ENCODE data around the gene ERC2. TPM values are rescaled to one million over a fixed set of nuclear protein-coding genes. Genes with fewer than 3 reads are reported as not detected.

ERC2 gene
- total RNA-seq, 1 donor from 2014 or later = 0.65 TPM

DNA sequence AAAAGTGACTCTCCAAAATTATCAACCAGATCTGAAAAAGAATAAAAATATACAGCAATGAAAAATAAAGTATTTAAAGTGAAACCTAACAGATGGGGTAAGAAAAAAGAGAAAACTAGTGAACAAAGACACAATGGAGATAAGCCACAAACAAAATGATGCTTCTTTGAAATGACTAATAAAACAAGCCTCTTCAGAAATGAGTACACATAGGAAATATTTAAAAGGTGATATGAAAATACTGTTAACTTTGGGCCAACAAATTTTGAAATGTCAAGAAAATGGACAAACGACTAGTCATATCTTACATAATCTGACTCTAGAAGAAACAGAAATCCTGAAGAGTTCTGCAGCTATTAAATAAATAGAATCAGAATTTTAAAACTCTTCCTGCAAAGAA is 164.2 kb downstream of the ERC2 start:
- Mint-ChIP-seq H3K9me3 (ENCODE audit: low read depth) (no peaks in the 10 kb centered on the region), H3K4me3 (ENCODE audit: unreplicated experiment) (no peak overlapping the region), H3K27ac (ENCODE audit: unreplicated experiment) (no peak overlapping the region), H3K36me3 (ENCODE audit: low read depth) (no peaks in the 10 kb centered on the region), H3K27me3 (ENCODE audit: low read depth) (peaks cover 10% of the 10 kb centered on the region), H3K4me1 (ENCODE audit: low read depth) (peaks cover 3% of the 10 kb centered on the region)
- TF ChIP-seq, protein P1, sequence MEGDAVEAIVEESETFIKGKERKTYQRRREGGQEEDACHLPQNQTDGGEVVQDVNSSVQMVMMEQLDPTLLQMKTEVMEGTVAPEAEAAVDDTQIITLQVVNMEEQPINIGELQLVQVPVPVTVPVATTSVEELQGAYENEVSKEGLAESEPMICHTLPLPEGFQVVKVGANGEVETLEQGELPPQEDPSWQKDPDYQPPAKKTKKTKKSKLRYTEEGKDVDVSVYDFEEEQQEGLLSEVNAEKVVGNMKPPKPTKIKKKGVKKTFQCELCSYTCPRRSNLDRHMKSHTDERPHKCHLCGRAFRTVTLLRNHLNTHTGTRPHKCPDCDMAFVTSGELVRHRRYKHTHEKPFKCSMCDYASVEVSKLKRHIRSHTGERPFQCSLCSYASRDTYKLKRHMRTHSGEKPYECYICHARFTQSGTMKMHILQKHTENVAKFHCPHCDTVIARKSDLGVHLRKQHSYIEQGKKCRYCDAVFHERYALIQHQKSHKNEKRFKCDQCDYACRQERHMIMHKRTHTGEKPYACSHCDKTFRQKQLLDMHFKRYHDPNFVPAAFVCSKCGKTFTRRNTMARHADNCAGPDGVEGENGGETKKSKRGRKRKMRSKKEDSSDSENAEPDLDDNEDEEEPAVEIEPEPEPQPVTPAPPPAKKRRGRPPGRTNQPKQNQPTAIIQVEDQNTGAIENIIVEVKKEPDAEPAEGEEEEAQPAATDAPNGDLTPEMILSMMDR (IDR thresholded peaks at IDR 0.05) = no peak
- DNase-seq (ENCODE audit: low spot score) = no peak

DNA sequence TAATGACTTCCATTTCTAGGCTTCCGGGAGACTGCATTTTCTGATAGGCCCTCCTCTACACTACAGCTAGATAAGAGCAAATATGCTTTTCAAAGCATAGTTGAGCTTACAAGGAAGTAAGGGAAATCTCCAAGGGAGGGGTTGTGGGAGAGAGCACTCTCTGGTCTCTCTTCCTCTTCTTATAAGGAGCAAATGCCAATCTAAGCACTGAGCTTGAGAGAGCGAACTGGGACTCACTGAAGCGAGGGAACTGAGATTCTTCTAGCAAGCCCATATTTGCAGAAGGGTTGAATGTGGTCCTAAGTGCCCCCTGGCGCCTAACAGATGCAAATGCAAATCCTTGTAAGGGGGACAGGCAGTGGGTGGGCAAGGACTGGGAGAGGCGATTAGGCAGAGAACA is 164.8 kb downstream of the ERC2 start:
- Mint-ChIP-seq H3K9me3 (ENCODE audit: low read depth) (no peaks in the 10 kb centered on the region), H3K27ac (ENCODE audit: unreplicated experiment) (no peak overlapping the region), H3K4me3 (ENCODE audit: unreplicated experiment) (no peak overlapping the region), H3K27me3 (ENCODE audit: low read depth) (peaks cover 10% of the 10 kb centered on the region), H3K4me1 (ENCODE audit: low read depth) (peaks cover 3% of the 10 kb centered on the region), H3K36me3 (ENCODE audit: low read depth) (no peaks in the 10 kb centered on the region)
- TF ChIP-seq, protein P1 (IDR thresholded peaks at IDR 0.05) = peak; percentile 81
- no peak for DNase-seq (ENCODE audit: low spot score)

DNA sequence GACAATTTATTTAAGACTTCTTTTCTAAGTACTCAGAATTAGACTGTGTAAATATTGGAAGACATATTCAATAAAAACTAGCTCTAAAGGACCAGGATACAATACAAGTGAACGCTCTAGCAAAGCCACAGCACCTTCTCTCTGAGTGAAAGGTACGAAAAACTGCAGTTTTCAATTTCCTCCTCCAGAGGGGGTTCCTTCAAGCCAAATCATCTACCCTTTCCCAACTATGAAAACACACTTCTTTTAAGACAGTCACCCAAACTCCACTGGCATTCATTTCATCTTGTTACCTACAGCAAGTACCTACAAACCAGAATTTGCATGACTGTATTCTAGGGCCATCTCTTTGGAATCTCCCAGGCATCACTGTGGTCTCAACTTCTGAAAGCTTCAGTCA is 165.8 kb downstream of the ERC2 start:
- Mint-ChIP-seq H3K27ac (ENCODE audit: unreplicated experiment) (no peak overlapping the region), H3K27me3 (ENCODE audit: low read depth) (peaks cover 7% of the 10 kb centered on the region), H3K9me3 (ENCODE audit: low read depth) (no peaks in the 10 kb centered on the region), H3K4me1 (ENCODE audit: low read depth) (peaks cover 3% of the 10 kb centered on the region), H3K36me3 (ENCODE audit: low read depth) (no peaks in the 10 kb centered on the region), H3K4me3 (ENCODE audit: unreplicated experiment) (no peak overlapping the region)
- TF ChIP-seq, protein P1 (IDR thresholded peaks at IDR 0.05) = peak; percentile 59
- DNase-seq (ENCODE audit: low spot score) = no peak

DNA sequence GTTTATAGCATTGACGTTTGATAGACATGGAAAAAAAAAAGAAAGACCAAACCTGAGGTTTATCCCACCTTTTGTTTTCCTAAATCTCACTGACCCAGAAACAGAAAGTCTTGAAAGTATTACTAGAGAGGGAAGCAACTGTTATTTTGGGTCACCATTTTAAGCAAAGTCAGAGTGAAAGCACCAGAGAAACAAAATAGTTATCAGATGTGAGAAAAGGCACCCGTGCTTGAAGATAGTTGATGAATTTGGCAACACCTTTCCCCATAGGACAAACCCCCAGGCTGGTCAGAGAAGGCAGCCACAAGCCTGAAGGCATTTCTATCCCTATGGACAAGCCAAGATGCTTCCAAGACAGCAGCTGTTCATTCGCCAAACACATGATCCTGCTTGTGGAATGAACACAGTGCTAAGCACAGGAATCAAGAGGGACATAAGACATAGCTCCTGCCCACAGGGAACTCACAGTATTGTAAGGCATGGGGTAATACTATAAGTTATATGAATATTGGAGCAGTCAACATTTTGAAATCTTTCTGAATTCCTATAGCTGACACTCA is 170.9 kb downstream of the ERC2 start:
- peaks cover 4% of the 10 kb centered on the region for H3K4me1 Mint-ChIP-seq (ENCODE audit: low read depth)
- H3K27me3 Mint-ChIP-seq (ENCODE audit: low read depth) = peaks cover 7% of the 10 kb centered on the region
- TF ChIP-seq, protein P1 (IDR thresholded peaks at IDR 0.05) = no peak
- no peak for DNase-seq (ENCODE audit: low spot score)
- peaks cover 4% of the 10 kb centered on the region for H3K9me3 Mint-ChIP-seq (ENCODE audit: low read depth)
- no peak overlapping the region for H3K27ac Mint-ChIP-seq (ENCODE audit: unreplicated experiment)
- H3K36me3 Mint-ChIP-seq (ENCODE audit: low read depth) = no peaks in the 10 kb centered on the region
- no peak overlapping the region for H3K4me3 Mint-ChIP-seq (ENCODE audit: unreplicated experiment)

DNA sequence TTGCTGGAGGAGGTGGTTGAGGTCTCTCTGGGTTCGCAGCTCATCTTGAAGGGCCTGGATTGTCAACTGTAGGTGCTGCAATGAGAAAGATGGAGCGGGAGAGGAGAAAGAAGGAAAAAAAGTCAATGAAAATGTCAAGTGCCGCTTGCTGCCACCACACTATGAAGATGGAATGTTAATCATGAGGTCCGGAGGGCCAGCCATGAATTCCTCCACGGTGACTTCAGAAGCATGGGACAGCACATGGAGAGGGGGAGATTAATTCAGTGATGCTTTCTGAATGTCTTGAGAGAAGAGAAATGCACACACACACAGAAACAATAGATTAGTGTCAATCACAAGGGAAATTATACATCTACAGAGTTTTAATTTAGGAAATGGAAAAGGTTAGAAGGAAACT is 171.9 kb downstream of the ERC2 start:
- Mint-ChIP-seq H3K9me3 (ENCODE audit: low read depth) (peaks cover 4% of the 10 kb centered on the region), H3K4me3 (ENCODE audit: unreplicated experiment) (no peak overlapping the region), H3K4me1 (ENCODE audit: low read depth) (peaks cover 4% of the 10 kb centered on the region), H3K36me3 (ENCODE audit: low read depth) (no peaks in the 10 kb centered on the region), H3K27me3 (ENCODE audit: low read depth) (peaks cover 7% of the 10 kb centered on the region), H3K27ac (ENCODE audit: unreplicated experiment) (no peak overlapping the region)
- DNase-seq (ENCODE audit: low spot score) = no peak
- TF ChIP-seq, protein P1 (IDR thresholded peaks at IDR 0.05) = no peak

All from chondrocyte (in vitro differentiated cells).